Fibroblast of the aortic adventitia (primary cell): ENCODE measurements around the gene ENTPD7. TPM values are rescaled to one million over a fixed set of nuclear protein-coding genes. Genes with fewer than 3 reads are reported as not detected.
"Not testable (repeated sequence)": the region's sequence is repeated elsewhere in the genome, so short reads cannot be mapped to it uniquely, and the experiment has no call there.

Experiments
- DNase-seq: peaks from one replicate; pipeline ENCODE4 v3.0.0-alpha.2; 2010; ENCODE audit warnings: low read depth
- H3K4me3 ChIP-seq: 2 replicates; pipeline ENCODE4 v1.5.1; 2011; ENCODE audit warnings: low read depth, mild to moderate bottlenecking, control low read depth, low read length, moderate library complexity
- CTCF ChIP-seq: IDR thresholded peaks from 2 replicates; pipeline ENCODE4 v1.5.1; 2011; ENCODE audit warnings: mild to moderate bottlenecking, low read length, control low read depth, inconsistent platforms; ENCODE audit not compliant: insufficient read depth
- small RNA-seq: library from RNA; depleted of rRNA; stranded (forward); fragments of <200 nt; gene quantifications from one replicate; pipeline ENCODE3, GENCODE V24; 2012
- total RNA-seq: library from RNA; depleted of rRNA; stranded (reverse); fragments of >200 nt; gene quantifications from 2 replicates; pipeline ENCODE4 v1.2.3, GENCODE V29; 2012; ENCODE audit warnings: low replicate concordance

ENTPD7 gene
- total RNA-seq, 1 donor, result 11.4 TPM

GRCh38 chr10:99742254-99742653 lies 82.9 kb downstream of the ENTPD7 start:
- no peak overlapping the region for H3K4me3 ChIP-seq
- DNase-seq, result no peak
- no peak for TF ChIP-seq CTCF

GRCh38 chr10:99742701-99743100 lies 83.4 kb downstream of the ENTPD7 start:
- no peak for DNase-seq

GRCh38 chr10:99743841-99744240 lies 84.5 kb downstream of the ENTPD7 start:
- no peak overlapping the region for H3K4me3 ChIP-seq
- TF ChIP-seq CTCF, result no peak
- DNase-seq, result no peak

More at GRCh38 chr10:99742701-99743100, 83.4 kb downstream of the ENTPD7 start:
- H3K4me3 ChIP-seq, result no peak overlapping the region
- TF ChIP-seq CTCF, result no peak

- DNase-seq, H3K4me3 ChIP-seq: not testable (repeated sequence)
Measured at GRCh38 chr10:99746166-99746565, 86.9 kb downstream of the ENTPD7 start.

- no peak for TF ChIP-seq CTCF
- H3K4me3 ChIP-seq, result no peak overlapping the region
- DNase-seq, result no peak
Measured at GRCh38 chr10:99748823-99749451, 89.6 kb downstream of the ENTPD7 start.

GRCh38 chr10:99750641-99751040 lies 91.3 kb downstream of the ENTPD7 start:
- DNase-seq, result no peak
- no peak for TF ChIP-seq CTCF
- H3K4me3 ChIP-seq, result no peak overlapping the region

GRCh38 chr10:99754670-99755069 lies 95.4 kb downstream of the ENTPD7 start:
- DNase-seq, result no peak
- H3K4me3 ChIP-seq, result no peak overlapping the region
- no peak for TF ChIP-seq CTCF

Small RNA genes within 50 kb of the gene (small RNA-seq; reads per million reads assigned to genes)
- gene AL133353.1, result not detected

Other genes starting within 250 kb of the ENTPD7 start
- 14.7 and 33.7 TPM in 2 replicates for gene GOT1, start 228.9 kb upstream of the ENTPD7 start, total RNA-seq
- gene NKX2-3, start 126.6 kb upstream of the ENTPD7 start, total RNA-seq, result not detected in 2 replicates
- 7.0 and 20.9 TPM in 2 replicates for gene SLC25A28, start 39.1 kb upstream of the ENTPD7 start, total RNA-seq
- gene COX15, start 72.6 kb downstream of the ENTPD7 start, total RNA-seq, result 36.1 and 44.2 TPM in 2 replicates
- 18.3 and 25.0 TPM in 2 replicates for gene CUTC, start 72.7 kb downstream of the ENTPD7 start, total RNA-seq
- gene ABCC2, start 123.1 kb downstream of the ENTPD7 start, total RNA-seq, result 0.98 and 1.4 TPM in 2 replicates